NB4 (cell line): ENCODE measurements around the gene PLCD1.

ENCODE experiments used
- DNase-seq: peaks from one replicate; pipeline ENCODE4 v3.0.0; 2010; ENCODE audit warnings: low read depth
- H3K4me3 ChIP-seq: one replicate; pipeline ENCODE4 v1.5.1; 2011; ENCODE audit warnings: mild to moderate bottlenecking, low read depth, low read length, moderate library complexity
- MAX ChIP-seq: IDR thresholded peaks from 2 replicates; pipeline ENCODE4 v1.6.1; 2011; ENCODE audit warnings: low read depth, low read length
- MYC ChIP-seq: IDR thresholded peaks from 2 replicates; pipeline ENCODE4 v1.6.1; 2011; ENCODE audit warnings: low read depth, low read length
- POLR2A ChIP-seq: IDR thresholded peaks from 2 replicates; pipeline ENCODE4 v1.6.1; 2011; ENCODE audit warnings: mild to moderate bottlenecking; ENCODE audit not compliant: insufficient read length; ENCODE audit errors: extremely low read depth
- TF ChIP-seq, protein P1 (sequence below): IDR thresholded peaks from one replicate; pipeline ENCODE4 v1.5.1; 2012; ENCODE audit warnings: low read depth, low read length

PLCD1 gene

GRCh38 chr3:37986479-37987314 is 42.7 kb downstream of the PLCD1 start:
- no peak for DNase-seq
- TF ChIP-seq POLR2A (no peak), MAX (no peak), MYC (no peak)
- TF ChIP-seq, protein P1, sequence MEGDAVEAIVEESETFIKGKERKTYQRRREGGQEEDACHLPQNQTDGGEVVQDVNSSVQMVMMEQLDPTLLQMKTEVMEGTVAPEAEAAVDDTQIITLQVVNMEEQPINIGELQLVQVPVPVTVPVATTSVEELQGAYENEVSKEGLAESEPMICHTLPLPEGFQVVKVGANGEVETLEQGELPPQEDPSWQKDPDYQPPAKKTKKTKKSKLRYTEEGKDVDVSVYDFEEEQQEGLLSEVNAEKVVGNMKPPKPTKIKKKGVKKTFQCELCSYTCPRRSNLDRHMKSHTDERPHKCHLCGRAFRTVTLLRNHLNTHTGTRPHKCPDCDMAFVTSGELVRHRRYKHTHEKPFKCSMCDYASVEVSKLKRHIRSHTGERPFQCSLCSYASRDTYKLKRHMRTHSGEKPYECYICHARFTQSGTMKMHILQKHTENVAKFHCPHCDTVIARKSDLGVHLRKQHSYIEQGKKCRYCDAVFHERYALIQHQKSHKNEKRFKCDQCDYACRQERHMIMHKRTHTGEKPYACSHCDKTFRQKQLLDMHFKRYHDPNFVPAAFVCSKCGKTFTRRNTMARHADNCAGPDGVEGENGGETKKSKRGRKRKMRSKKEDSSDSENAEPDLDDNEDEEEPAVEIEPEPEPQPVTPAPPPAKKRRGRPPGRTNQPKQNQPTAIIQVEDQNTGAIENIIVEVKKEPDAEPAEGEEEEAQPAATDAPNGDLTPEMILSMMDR: no peak
- no peak overlapping the region for H3K4me3 ChIP-seq

- no peak for DNase-seq
- no peak for TF ChIP-seq POLR2A
- TF ChIP-seq, protein P1: no peak
Measured at GRCh38 chr3:37985637-37986320, 43.7 kb downstream of the PLCD1 start.

DNA sequence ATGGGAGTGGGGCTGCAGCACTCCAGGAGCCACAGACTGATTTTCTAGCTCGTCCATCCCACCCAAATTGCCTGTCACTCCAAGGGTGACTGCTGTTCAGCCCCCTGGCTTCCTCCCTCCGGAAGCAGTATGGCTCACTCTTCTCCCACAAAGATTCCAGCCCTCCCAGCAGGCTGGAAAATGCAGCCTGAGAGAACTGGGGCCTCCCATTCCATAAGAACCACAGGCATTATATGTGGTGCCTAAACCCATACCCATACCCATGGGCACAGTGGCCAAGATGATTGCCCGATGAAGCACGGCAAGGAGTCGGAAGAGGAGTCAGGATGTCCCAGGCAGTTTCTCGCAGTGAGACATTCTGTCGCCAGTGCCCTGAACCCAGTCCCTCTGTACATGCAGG is 44.8 kb downstream of the PLCD1 start:
- H3K4me3 ChIP-seq: no peak overlapping the region
- TF ChIP-seq MYC (no peak), POLR2A (no peak), MAX (no peak)
- TF ChIP-seq, protein P1: no peak
- no peak for DNase-seq

More at GRCh38 chr3:37985637-37986320, 43.7 kb downstream of the PLCD1 start:
- no peak overlapping the region for H3K4me3 ChIP-seq

DNA sequence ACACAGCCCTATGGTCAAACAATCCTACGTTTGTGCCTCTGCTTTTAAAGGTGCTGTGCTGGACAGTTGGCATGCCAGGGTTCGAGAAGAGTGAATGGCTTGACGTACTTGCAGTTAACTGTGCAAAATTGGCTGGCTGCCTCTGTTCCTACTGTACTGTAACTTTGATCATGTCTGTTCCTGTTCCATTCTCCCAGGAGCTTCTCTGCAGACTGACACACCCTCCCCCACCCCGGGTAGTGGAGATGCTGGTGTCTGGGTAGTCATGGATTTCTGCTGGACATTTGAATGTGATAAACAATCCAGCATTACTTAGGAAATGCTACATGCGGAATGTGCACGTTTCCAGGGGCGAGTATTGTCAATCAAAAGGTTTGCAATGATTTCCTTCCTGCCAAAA is 45.4 kb downstream of the PLCD1 start:
- DNase-seq: no peak
- H3K4me3 ChIP-seq: no peak overlapping the region
- no peak for TF ChIP-seq MAX
- TF ChIP-seq POLR2A: no peak
- TF ChIP-seq, protein P1: no peak
- no peak for TF ChIP-seq MYC

GRCh38 chr3:37982331-37982730 is 47.1 kb downstream of the PLCD1 start:
- no peak overlapping the region for H3K4me3 ChIP-seq
- TF ChIP-seq MYC (no peak), POLR2A (no peak), MAX (no peak)
- DNase-seq: no peak

GRCh38 chr3:37981348-37981664 is 48.1 kb downstream of the PLCD1 start:
- TF ChIP-seq, protein P1: no peak
- TF ChIP-seq POLR2A: no peak
- no peak for TF ChIP-seq MAX
- TF ChIP-seq MYC: no peak
- H3K4me3 ChIP-seq: no peak overlapping the region
- DNase-seq: no peak
